ENCODE measurements around the gene FAM3A. TPM values are rescaled to one million over a fixed set of nuclear protein-coding genes. Genes with fewer than 3 reads are reported as not detected.
"Not testable (repeated sequence)": the region's sequence is repeated elsewhere in the genome, so short reads cannot be mapped to it uniquely, and the experiment has no call there.

FAM3A gene
- total and polyA plus RNA-seq, 10 of the 15 experiments (the other 5 are each of a cell fraction or from before 2014, with no cell fraction given): 0.29 to 21.1 (median 11.4) TPM

DNA sequence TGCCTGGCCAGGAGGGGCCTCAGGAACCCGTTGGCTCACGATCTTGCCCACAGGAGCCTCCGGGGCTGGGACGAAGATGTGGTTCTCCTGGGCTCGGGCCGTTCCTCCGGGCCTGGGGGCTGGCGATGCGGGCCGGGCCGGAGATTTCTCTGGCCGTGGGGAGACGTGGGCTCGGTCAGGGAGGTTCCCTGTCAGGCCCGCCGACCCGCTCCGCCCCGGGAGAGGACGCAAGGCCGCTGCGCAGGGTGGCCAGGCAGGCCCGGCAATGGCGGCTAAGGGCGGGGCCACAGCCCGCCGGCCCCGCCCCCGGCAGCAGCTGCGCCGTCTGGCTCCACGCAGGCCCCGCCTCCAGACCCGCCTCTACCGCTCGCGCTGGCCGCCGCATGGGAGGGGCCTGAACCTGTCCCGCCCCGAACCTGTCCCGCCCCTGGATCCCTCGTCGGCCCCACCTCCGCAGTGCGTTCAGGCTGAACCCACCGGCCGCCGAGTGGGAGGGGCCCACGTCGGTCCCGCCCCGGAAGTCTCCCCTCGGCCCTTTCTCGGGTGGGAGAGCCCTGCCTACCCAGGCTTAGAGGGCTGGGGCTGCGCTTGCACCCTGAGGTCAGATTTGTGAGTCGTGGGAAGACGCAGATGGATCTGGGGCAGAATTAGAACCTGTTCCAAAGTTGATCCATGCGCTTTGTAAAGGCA is at the start of gene FAM3A (continued):
- TF ChIP-seq HDAC6 (IDR thresholded peaks at IDR 0.05; ENCODE audit: unreplicated experiment): no peak
- TF ChIP-seq, protein P1, sequence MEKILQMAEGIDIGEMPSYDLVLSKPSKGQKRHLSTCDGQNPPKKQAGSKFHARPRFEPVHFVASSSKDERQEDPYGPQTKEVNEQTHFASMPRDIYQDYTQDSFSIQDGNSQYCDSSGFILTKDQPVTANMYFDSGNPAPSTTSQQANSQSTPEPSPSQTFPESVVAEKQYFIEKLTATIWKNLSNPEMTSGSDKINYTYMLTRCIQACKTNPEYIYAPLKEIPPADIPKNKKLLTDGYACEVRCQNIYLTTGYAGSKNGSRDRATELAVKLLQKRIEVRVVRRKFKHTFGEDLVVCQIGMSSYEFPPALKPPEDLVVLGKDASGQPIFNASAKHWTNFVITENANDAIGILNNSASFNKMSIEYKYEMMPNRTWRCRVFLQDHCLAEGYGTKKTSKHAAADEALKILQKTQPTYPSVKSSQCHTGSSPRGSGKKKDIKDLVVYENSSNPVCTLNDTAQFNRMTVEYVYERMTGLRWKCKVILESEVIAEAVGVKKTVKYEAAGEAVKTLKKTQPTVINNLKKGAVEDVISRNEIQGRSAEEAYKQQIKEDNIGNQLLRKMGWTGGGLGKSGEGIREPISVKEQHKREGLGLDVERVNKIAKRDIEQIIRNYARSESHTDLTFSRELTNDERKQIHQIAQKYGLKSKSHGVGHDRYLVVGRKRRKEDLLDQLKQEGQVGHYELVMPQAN (conservative IDR thresholded peaks at IDR 0.05): peak; percentile 50; the same call in 1 of the 2 replicates
- TF ChIP-seq POLR2AphosphoS5 (IDR thresholded peaks at IDR 0.05; ENCODE audit: low read length): peak; percentile 49; the same call in 1 of the 2 replicates
- TF ChIP-seq EGR1 (IDR thresholded peaks at IDR 0.05; ENCODE audit: borderline replicate concordance in 1 of 2, low read depth in 2 of 2, low read length in 2 of 2): peak in 1 of 2 experiments; percentile 29; a peak in 1 of 3 replicates
- TF ChIP-seq ESRRA (IDR thresholded peaks at IDR 0.05; ENCODE audit: low read length): no peak
- TF ChIP-seq BHLHE40 (IDR thresholded peaks at IDR 0.05; ENCODE audit: borderline replicate concordance in 1 of 2, low read depth in 2 of 2, low read length in 1 of 2): 0 out of 4 replicates have a peak, but pooled peaks of 1 of the 2 experiments have one; percentile 30
- 0 out of 2 replicates have a peak, but pooled peaks have one; percentile 60 for TF ChIP-seq POLR2AphosphoS2 (IDR thresholded peaks at IDR 0.05; ENCODE audit: low read depth, low read length)
- TF ChIP-seq TAF1 (IDR thresholded peaks at IDR 0.05; ENCODE audit: borderline replicate concordance, low read depth, low read length): peak; percentile 37; the same call in 1 of the 2 replicates
- TF ChIP-seq MXI1 (IDR thresholded peaks at IDR 0.05; ENCODE audit: low read depth, low read length): peak; percentile 11; the same call in 1 of the 2 replicates

DNA sequence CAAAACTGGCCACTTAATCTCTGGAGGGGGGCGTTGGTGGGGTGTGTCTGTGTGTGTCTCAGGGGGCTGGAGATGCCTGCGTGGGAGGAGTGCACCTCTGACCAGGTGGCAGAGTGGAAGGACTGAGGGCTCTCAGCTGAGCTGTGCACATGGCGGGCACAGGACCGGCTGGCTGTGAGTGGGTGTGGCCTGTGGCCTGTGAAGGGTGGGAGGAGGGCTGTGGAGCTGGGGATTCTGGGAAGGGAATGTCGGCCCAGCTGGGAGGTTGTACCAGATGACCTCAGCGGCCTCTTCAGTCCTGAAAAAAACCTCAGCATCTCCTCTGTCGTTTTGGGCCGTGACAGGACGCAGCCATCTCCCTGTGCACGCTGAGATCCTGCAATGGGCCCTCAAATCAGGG is 46.3 kb upstream of the FAM3A start:
- H3K27ac ChIP-seq (ENCODE audit: control insufficient read depth, insufficient read depth); H3K4me3 ChIP-seq; H3K9ac ChIP-seq (ENCODE audit: control insufficient read depth, insufficient read depth, low read length); H2AFZ ChIP-seq (ENCODE audit: control insufficient read depth, low read depth, low read length); H3K79me2 ChIP-seq (ENCODE audit: control insufficient read depth, insufficient read depth, low read length); intact Hi-C loops (cut with micrococcal nuclease; ENCODE audit: unreplicated experiment); CTCF ChIA-PET; H3K4me2 ChIP-seq (ENCODE audit: control insufficient read depth, insufficient read depth); in situ Hi-C loops (cut with MboI); H3K4me1 ChIP-seq (ENCODE audit: control insufficient read depth, insufficient read depth, low read length); H3K36me3 ChIP-seq (ENCODE audit: control insufficient read depth in 2 of 2, insufficient read depth in 2 of 2, low read length in 1 of 2); RAD21 ChIA-PET (ENCODE audit: unreplicated experiment); ATAC-seq; FAIRE-seq; DNase-seq (ENCODE audit: low read depth, low spot score); H3K27me3 ChIP-seq (replicated peaks in 1 of 2; ENCODE audit: control insufficient read depth in 2 of 2, insufficient read depth in 2 of 2, low read length in 1 of 2); H3K9me3 ChIP-seq (replicated peaks; ENCODE audit: control insufficient read depth, insufficient read depth, low read length); POLR2A ChIA-PET; SMC1A ChIA-PET (ENCODE audit: uncharacterized antibody, unreplicated experiment); H4K20me1 ChIP-seq (ENCODE audit: control insufficient read depth, insufficient read depth): not testable (repeated sequence)
- WGBS (ENCODE audit: insufficient coverage, insufficient replicate concordance, low lambda C conversion rate, missing lambda C conversion rate): no CpG with 5 or more reads among the region's 10 CpGs
- BruUV-seq (replicated peaks): TSS peak; percentile 65

DNA sequence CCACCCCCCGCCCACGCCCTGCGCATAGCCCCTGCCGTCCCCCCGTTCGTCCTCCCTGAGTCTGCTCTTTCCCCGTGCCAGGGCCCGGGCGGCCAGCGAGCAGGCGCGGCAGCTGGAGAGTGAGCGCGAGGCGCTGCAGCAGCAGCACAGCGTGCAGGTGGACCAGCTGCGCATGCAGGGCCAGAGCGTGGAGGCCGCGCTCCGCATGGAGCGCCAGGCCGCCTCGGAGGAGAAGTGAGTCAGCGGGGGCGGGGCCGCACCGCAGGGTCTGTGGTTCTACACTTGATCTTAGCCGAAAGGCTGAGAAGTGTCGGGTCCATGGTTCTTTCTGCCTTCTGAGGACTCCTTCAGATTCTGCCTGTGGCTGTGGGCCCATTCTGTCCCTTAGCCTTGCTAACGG is 44.3 kb upstream of the FAM3A start:
- H3K27ac ChIP-seq (ENCODE audit: control insufficient read depth, insufficient read depth); H3K79me2 ChIP-seq (ENCODE audit: control insufficient read depth, insufficient read depth, low read length); H3K9ac ChIP-seq (ENCODE audit: control insufficient read depth, insufficient read depth, low read length); H3K4me2 ChIP-seq (ENCODE audit: control insufficient read depth, insufficient read depth); FAIRE-seq; SMC1A ChIA-PET (ENCODE audit: uncharacterized antibody, unreplicated experiment); DNase-seq (ENCODE audit: low read depth, low spot score); H4K20me1 ChIP-seq (ENCODE audit: control insufficient read depth, insufficient read depth); H3K9me3 ChIP-seq (replicated peaks; ENCODE audit: control insufficient read depth, insufficient read depth, low read length); ATAC-seq; intact Hi-C loops (cut with micrococcal nuclease; ENCODE audit: unreplicated experiment); POLR2A ChIA-PET; in situ Hi-C loops (cut with MboI); H3K4me3 ChIP-seq; RAD21 ChIA-PET (ENCODE audit: unreplicated experiment); CTCF ChIA-PET; H3K36me3 ChIP-seq (ENCODE audit: control insufficient read depth in 2 of 2, insufficient read depth in 2 of 2, low read length in 1 of 2); H3K4me1 ChIP-seq (ENCODE audit: control insufficient read depth, insufficient read depth, low read length); H2AFZ ChIP-seq (ENCODE audit: control insufficient read depth, low read depth, low read length); BruUV-seq (replicated peaks); H3K27me3 ChIP-seq (replicated peaks in 1 of 2; ENCODE audit: control insufficient read depth in 2 of 2, insufficient read depth in 2 of 2, low read length in 1 of 2): not testable (repeated sequence)
- WGBS (ENCODE audit: insufficient coverage, insufficient replicate concordance, low lambda C conversion rate, missing lambda C conversion rate): no CpG with 5 or more reads among the region's 31 CpGs
